Spleen (tissue), 11 donors: ENCODE measurements around the gene PIKFYVE. TPM values are rescaled to one million over a fixed set of nuclear protein-coding genes. Genes with fewer than 3 reads are reported as not detected.
"Not testable (repeated sequence)": the region's sequence is repeated elsewhere in the genome, so short reads cannot be mapped to it uniquely, and the experiment has no call there.

Source experiments
- DNase-seq: peaks from one replicate; pipeline ENCODE4 v3.0.0-alpha.2; 2020
- H3K27ac ChIP-seq, 8 donors: fragments of 200-600 bp; sonication (generic) in 7 of 8; 1 replicate in 4 of 8; 2 replicates in 4 of 8; pipeline versions ENCODE4 v1.5.0 to v1.8.0; 2016 to 2021; ENCODE audit warnings: inconsistent platforms in 4 of 8, mild to moderate bottlenecking in 4 of 8, moderate library complexity in 1 of 8
- H3K27me3 ChIP-seq, 7 donors: fragments of 200-600 bp; sonication (generic) in 6 of 7; replicated peaks in 1 of 7; 1 replicate in 4 of 7; 2 replicates in 3 of 7; pipeline versions ENCODE4 v1.5.0 to v1.8.0; 2016 to 2021; ENCODE audit warnings: inconsistent platforms in 3 of 7, mild to moderate bottlenecking in 1 of 7
- H3K36me3 ChIP-seq, 6 donors: fragments of 200-600 bp; sonication (generic) in 5 of 6; 1 replicate in 4 of 6; 2 replicates in 2 of 6; pipeline versions ENCODE4 v1.5.0 to v1.8.0; 2016 to 2021; ENCODE audit warnings: inconsistent platforms in 2 of 6
- H3K4me1 ChIP-seq, 6 donors: fragments of 200-600 bp; sonication (generic) in 5 of 6; 1 replicate in 3 of 6; 2 replicates in 3 of 6; pipeline versions ENCODE4 v1.5.0 to v1.8.0; 2016 to 2021; ENCODE audit warnings: inconsistent platforms in 3 of 6
- H3K4me3 ChIP-seq, 8 donors: fragments of 200-600 bp; sonication (generic) in 7 of 8; 1 replicate in 4 of 8; 2 replicates in 4 of 8; pipeline versions ENCODE4 v1.5.0 to v1.8.0; 2016 to 2021; ENCODE audit warnings: inconsistent platforms in 4 of 8, mild to moderate bottlenecking in 4 of 8, moderate library complexity in 2 of 8
- H3K9me3 ChIP-seq, 8 donors: fragments of 200-600 bp; sonication (generic) in 7 of 8; 1 replicate in 4 of 8; 2 replicates in 4 of 8; pipeline versions ENCODE4 v1.5.0 to v1.8.0; 2016 to 2021; ENCODE audit warnings: inconsistent platforms in 4 of 8
- CTCF ChIP-seq, 11 experiments: fragments of 200-600 bp in 7 of 11; fragments of 450-650 bp in 4 of 11; sonication (generic) in 4 of 11; IDR thresholded peaks in 8 of 11; conservative IDR thresholded peaks in 3 of 11; 1 replicate in 7 of 11; 2 replicates in 4 of 11; pipeline versions ENCODE4 v1.4.0 to v1.8.0; 2016 to 2021; ENCODE audit warnings: antibody characterized with exemption in 11 of 11, inconsistent platforms in 4 of 11, mild to moderate bottlenecking in 1 of 11
- POLR2A ChIP-seq, 3 donors: fragments of 450-650 bp; IDR thresholded peaks; one replicate each; pipeline ENCODE4 v1.5.1; 2017; ENCODE audit warnings: antibody characterized with exemption in 3 of 3, mild to moderate bottlenecking in 1 of 3
- POLR2AphosphoS5 ChIP-seq, 3 donors: sonication (generic); formaldehyde crosslinking; IDR thresholded peaks; one replicate each; pipeline ENCODE4 v1.5.1; 2017; ENCODE audit warnings: antibody characterized with exemption in 3 of 3
- WGBS, 5 donors: extraction: QIAGEN DNeasy Blood & Tissue Kit in 3 of 5; methylation state at CpG; one replicate each; pipeline versions ENCODE4 v1.1.5 to v1.1.7; 2013 to 2018; 5-methylcytosine and 5-hydroxymethylcytosine counted together
- intact Hi-C: fragments of 100-400 bp; cut with DNase I; formaldehyde crosslinking; loops from one replicate; pipeline ENCODE4 v1.15.0; 2023; ENCODE audit warnings: low total_unique reads
- polyA plus RNA-seq, 3 donors: library from polyadenylated mRNA; stranded (reverse); fragments of 200-250 nt; gene quantifications; one replicate each; pipeline ENCODE4 v1.2.1, GENCODE V29; 2013
- total RNA-seq, 7 donors: library from RNA; depleted of rRNA in 3 of 7; stranded (reverse); fragments of >200 nt in 3 of 7; fragmentation: NEBNext Ultra II Directional in 4 of 7; extraction: Animal tissue kit (Norgen Biotek cat#: 25700) in 4 of 7; gene quantifications; one replicate each; pipeline versions ENCODE4 v1.1.0 to v1.2.1, GENCODE V29; 2016 to 2021
- donor health status: healthy with polysubstance abuse.
- donor health status: DM: no; HTN: no; CAD: no; lungs with moderate emphysema.
- donor health status: DM: no; HTN: no; CAD: no.
- donor health status: Bipolar disorder and iron deficiency.
- donor health status: healthy.
- donor health status: DM: no; HTN: no; CAD: no.
- donor health status: DM: yes; HTN: yes; CAD: no.

The PIKFYVE gene
- total and polyA plus RNA-seq, 10 donors: 7.3 to 68.7 (median 52.7) TPM

- Histone ChIP-seq H3K27ac (no peak overlapping the region), H3K4me1 (no peaks in the 10 kb centered on the region), H3K4me3 (no peak overlapping the region), H3K36me3 (no peaks in the 10 kb centered on the region), H3K27me3 (peaks cover 0 to 6% (median 0%) of the 10 kb centered on the region in 7 donors), H3K9me3 (no peaks in the 10 kb centered on the region)
- TF ChIP-seq POLR2A (IDR thresholded peaks at IDR 0.05) (no peak), POLR2AphosphoS5 (IDR thresholded peaks at IDR 0.05) (no peak), CTCF (IDR thresholded peaks at IDR 0.05 in 8 of 11, conservative IDR thresholded peaks at IDR 0.05 in 3 of 11) (no peak)
- intact Hi-C loops: no loop called here
- 73 to 86% (median 84%) methylated on average over 1 of the region's 1 CpG for WGBS, 5 donors
- no peak for DNase-seq
These were observed 109.5 kb downstream of the PIKFYVE start for GRCh38 chr2:208375491-208376068.

GRCh38 chr2:208377344-208377860 is 111.3 kb downstream of the PIKFYVE start:
- H3K36me3 ChIP-seq, H3K9me3 ChIP-seq, H3K27me3 ChIP-seq, H3K4me1 ChIP-seq, DNase-seq, intact Hi-C loops, H3K4me3 ChIP-seq, H3K27ac ChIP-seq: not testable (repeated sequence)
- WGBS, 5 donors: 85 to 99% (median 92%) methylated on average over 12 to 39 of the region's 40 CpGs

- TF ChIP-seq POLR2A (IDR thresholded peaks at IDR 0.05) (no peak), POLR2AphosphoS5 (IDR thresholded peaks at IDR 0.05) (no peak), CTCF (IDR thresholded peaks at IDR 0.05 in 8 of 11, conservative IDR thresholded peaks at IDR 0.05 in 3 of 11) (no peak)
- H3K27ac ChIP-seq: no peak overlapping the region
- H3K36me3 ChIP-seq: no peaks in the 10 kb centered on the region
- H3K27me3 ChIP-seq: peaks cover 0 to 10% (median 0%) of the 10 kb centered on the region in 7 donors
- 81 to 94% (median 91%) methylated on average over 3 of the region's 3 CpGs for WGBS, 5 donors
- no peaks in the 10 kb centered on the region for H3K4me1 ChIP-seq
- no peaks in the 10 kb centered on the region for H3K9me3 ChIP-seq
- no peak for DNase-seq
- H3K4me3 ChIP-seq: no peak overlapping the region
- intact Hi-C loops: no loop called here
These were observed 113.1 kb downstream of the PIKFYVE start for GRCh38 chr2:208379192-208379591.

GRCh38 chr2:208384637-208385036 is 118.6 kb downstream of the PIKFYVE start:
- H3K36me3 ChIP-seq: no peaks in the 10 kb centered on the region
- 75 to 88% (median 81%) methylated on average over 4 of the region's 4 CpGs for WGBS, 5 donors
- H3K27ac ChIP-seq: no peak overlapping the region
- no peak for DNase-seq
- peaks cover 0 to 12% (median 0%) of the 10 kb centered on the region in 7 donors for H3K27me3 ChIP-seq
- intact Hi-C loops: no loop called here
- H3K4me3 ChIP-seq: no peak overlapping the region
- TF ChIP-seq POLR2AphosphoS5 (IDR thresholded peaks at IDR 0.05) (no peak), CTCF (IDR thresholded peaks at IDR 0.05 in 8 of 11, conservative IDR thresholded peaks at IDR 0.05 in 3 of 11) (no peak)
- H3K4me1 ChIP-seq: no peaks in the 10 kb centered on the region
- H3K9me3 ChIP-seq: no peaks in the 10 kb centered on the region
